HEK293 (cell line): Measurements from ENCODE around the gene PRDX2.
A peak's percentile ranks its signal among the peaks of the same experiment; 100 is the strongest.

Source experiments
- BCL11A ChIP-seq: fragments of 450-650 bp; formaldehyde crosslinking; IDR thresholded peaks from 2 replicates; pipeline ENCODE4 v1.5.1; 2016; ENCODE audit warnings: low read depth, missing biosample characterization, missing genetic modification characterization
- EGR2 ChIP-seq: fragments of 450-650 bp; formaldehyde crosslinking; IDR thresholded peaks from 2 replicates; pipeline ENCODE4 v1.5.1; 2016; ENCODE audit warnings: low read depth, missing biosample characterization, missing genetic modification characterization
- FEZF1 ChIP-seq: fragments of 450-650 bp; formaldehyde crosslinking; IDR thresholded peaks from 2 replicates; pipeline ENCODE4 v1.5.1; 2016; ENCODE audit warnings: missing biosample characterization, missing genetic modification characterization
- GLIS2 ChIP-seq: fragments of 450-650 bp; formaldehyde crosslinking; IDR thresholded peaks from 2 replicates; pipeline ENCODE4 v1.5.1; 2016; ENCODE audit warnings: missing biosample characterization, missing genetic modification characterization
- HOXD13 ChIP-seq: sonication (generic); formaldehyde crosslinking; IDR thresholded peaks from 2 replicates; pipeline ENCODE4 v1.8.0; 2022; ENCODE audit warnings: missing genetic modification reagents, borderline replicate concordance
- OVOL3 ChIP-seq: fragments of 450-650 bp; formaldehyde crosslinking; IDR thresholded peaks from 2 replicates; pipeline ENCODE4 v1.5.1; 2016; ENCODE audit warnings: missing biosample characterization, missing genetic modification characterization
- SP7 ChIP-seq: fragments of 450-650 bp; formaldehyde crosslinking; IDR thresholded peaks from 2 replicates; pipeline ENCODE4 v1.5.1; 2016; ENCODE audit warnings: missing biosample characterization, missing genetic modification characterization
- ZBTB17 ChIP-seq: fragments of 450-650 bp; formaldehyde crosslinking; IDR thresholded peaks from 2 replicates; pipeline ENCODE4 v1.5.1; 2016; ENCODE audit warnings: missing biosample characterization, missing genetic modification characterization
- ZEB2 ChIP-seq: fragments of 450-650 bp; formaldehyde crosslinking; IDR thresholded peaks from 2 replicates; pipeline ENCODE4 v1.5.1; 2016; ENCODE audit warnings: missing biosample characterization, missing genetic modification characterization
- ZFP3 ChIP-seq: fragments of 450-650 bp; formaldehyde crosslinking; IDR thresholded peaks from 2 replicates; pipeline ENCODE4 v1.5.1; 2016; ENCODE audit warnings: low read depth, missing biosample characterization, missing genetic modification characterization
- ZNF169 ChIP-seq: fragments of 450-650 bp; formaldehyde crosslinking; IDR thresholded peaks from 2 replicates; pipeline ENCODE4 v1.5.1; 2016; ENCODE audit warnings: missing biosample characterization, missing genetic modification characterization
- ZNF214 ChIP-seq: fragments of 450-650 bp; formaldehyde crosslinking; IDR thresholded peaks from 2 replicates; pipeline ENCODE4 v1.5.1; 2017; ENCODE audit warnings: missing biosample characterization, mild to moderate bottlenecking, missing genetic modification characterization, borderline replicate concordance
- ZNF239 ChIP-seq: fragments of 450-650 bp; formaldehyde crosslinking; IDR thresholded peaks from 2 replicates; pipeline ENCODE4 v1.5.1; 2016; ENCODE audit warnings: missing biosample characterization, missing genetic modification characterization
- ZNF514 ChIP-seq: fragments of 450-650 bp; formaldehyde crosslinking; IDR thresholded peaks from 2 replicates; pipeline ENCODE4 v1.5.1; 2016; ENCODE audit warnings: missing biosample characterization, missing genetic modification characterization
- ZNF544 ChIP-seq: fragments of 450-650 bp; formaldehyde crosslinking; IDR thresholded peaks from 2 replicates; pipeline ENCODE4 v1.5.0; 2017; ENCODE audit warnings: missing biosample characterization, missing genetic modification characterization
- ZNF610 ChIP-seq: fragments of 450-650 bp; formaldehyde crosslinking; IDR thresholded peaks from 2 replicates; pipeline ENCODE4 v1.5.1; 2016; ENCODE audit warnings: missing biosample characterization, missing genetic modification characterization, borderline replicate concordance
- ZNF785 ChIP-seq: fragments of 450-650 bp; formaldehyde crosslinking; IDR thresholded peaks from 2 replicates; pipeline ENCODE4 v1.5.1; 2016; ENCODE audit warnings: missing biosample characterization, missing genetic modification characterization
- TF ChIP-seq, protein P1 (sequence below): fragments of 450-650 bp; formaldehyde crosslinking; IDR thresholded peaks from 2 replicates; pipeline ENCODE4 v1.5.1; 2017; ENCODE audit warnings: missing biosample characterization, missing genetic modification characterization
- TF ChIP-seq, protein P2 (sequence below): fragments of 450-650 bp; formaldehyde crosslinking; IDR thresholded peaks from 2 replicates; pipeline ENCODE4 v1.5.1; 2016; ENCODE audit warnings: missing biosample characterization, missing genetic modification characterization
- TF ChIP-seq, protein P3 (sequence below): fragments of 450-650 bp; formaldehyde crosslinking; IDR thresholded peaks from 2 replicates; pipeline ENCODE4 v1.5.1; 2016; ENCODE audit warnings: missing biosample characterization, missing genetic modification characterization
- TF ChIP-seq, protein P4 (sequence below): fragments of 450-650 bp; formaldehyde crosslinking; IDR thresholded peaks from 2 replicates; pipeline ENCODE4 v1.5.1; 2017; ENCODE audit warnings: missing biosample characterization, missing genetic modification characterization
- TF ChIP-seq, protein P5 (sequence below): IDR thresholded peaks from 2 replicates; pipeline ENCODE4 v1.6.1; 2011; ENCODE audit warnings: mild to moderate bottlenecking, low read depth, low read length, borderline replicate concordance
- TF ChIP-seq, protein P6 (sequence below): fragments of 450-650 bp; formaldehyde crosslinking; IDR thresholded peaks from 2 replicates; pipeline ENCODE4 v1.5.1; 2016; ENCODE audit warnings: missing biosample characterization, missing genetic modification characterization
- TF ChIP-seq, protein P7 (sequence below): fragments of 450-650 bp; formaldehyde crosslinking; IDR thresholded peaks from 2 replicates; pipeline ENCODE4 v1.5.1; 2017; ENCODE audit warnings: missing biosample characterization, missing genetic modification characterization
- TF ChIP-seq, protein P8 (sequence below): fragments of 450-650 bp; formaldehyde crosslinking; IDR thresholded peaks from 2 replicates; pipeline ENCODE4 v1.5.1; 2016; ENCODE audit warnings: missing biosample characterization, missing genetic modification characterization

PRDX2 gene

DNA sequence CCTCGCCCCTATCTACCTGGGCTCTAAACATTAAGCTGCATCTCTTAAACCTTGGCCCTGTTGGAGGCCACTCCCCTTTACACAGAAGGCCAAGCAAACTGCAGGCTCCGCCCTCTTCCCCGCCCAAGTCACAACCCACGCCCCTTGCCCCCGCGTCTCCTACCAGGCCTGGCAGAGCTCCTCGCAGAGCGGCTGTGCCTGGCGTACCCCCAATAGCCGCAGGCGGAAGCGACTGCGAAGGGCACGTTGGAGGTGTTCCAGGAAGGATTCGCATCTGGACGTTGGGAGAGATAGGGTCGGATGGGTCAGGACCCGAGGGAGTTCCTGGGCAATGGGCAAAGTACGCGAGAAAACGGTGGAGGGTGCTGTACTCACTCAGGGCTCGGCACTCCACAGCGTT, 26.9 kb upstream of the PRDX2 start (continued):
- TF ChIP-seq, protein P1, sequence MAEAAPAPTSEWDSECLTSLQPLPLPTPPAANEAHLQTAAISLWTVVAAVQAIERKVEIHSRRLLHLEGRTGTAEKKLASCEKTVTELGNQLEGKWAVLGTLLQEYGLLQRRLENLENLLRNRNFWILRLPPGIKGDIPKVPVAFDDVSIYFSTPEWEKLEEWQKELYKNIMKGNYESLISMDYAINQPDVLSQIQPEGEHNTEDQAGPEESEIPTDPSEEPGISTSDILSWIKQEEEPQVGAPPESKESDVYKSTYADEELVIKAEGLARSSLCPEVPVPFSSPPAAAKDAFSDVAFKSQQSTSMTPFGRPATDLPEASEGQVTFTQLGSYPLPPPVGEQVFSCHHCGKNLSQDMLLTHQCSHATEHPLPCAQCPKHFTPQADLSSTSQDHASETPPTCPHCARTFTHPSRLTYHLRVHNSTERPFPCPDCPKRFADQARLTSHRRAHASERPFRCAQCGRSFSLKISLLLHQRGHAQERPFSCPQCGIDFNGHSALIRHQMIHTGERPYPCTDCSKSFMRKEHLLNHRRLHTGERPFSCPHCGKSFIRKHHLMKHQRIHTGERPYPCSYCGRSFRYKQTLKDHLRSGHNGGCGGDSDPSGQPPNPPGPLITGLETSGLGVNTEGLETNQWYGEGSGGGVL (tag by site-specific recombination), result no peak
- TF ChIP-seq, protein P2, sequence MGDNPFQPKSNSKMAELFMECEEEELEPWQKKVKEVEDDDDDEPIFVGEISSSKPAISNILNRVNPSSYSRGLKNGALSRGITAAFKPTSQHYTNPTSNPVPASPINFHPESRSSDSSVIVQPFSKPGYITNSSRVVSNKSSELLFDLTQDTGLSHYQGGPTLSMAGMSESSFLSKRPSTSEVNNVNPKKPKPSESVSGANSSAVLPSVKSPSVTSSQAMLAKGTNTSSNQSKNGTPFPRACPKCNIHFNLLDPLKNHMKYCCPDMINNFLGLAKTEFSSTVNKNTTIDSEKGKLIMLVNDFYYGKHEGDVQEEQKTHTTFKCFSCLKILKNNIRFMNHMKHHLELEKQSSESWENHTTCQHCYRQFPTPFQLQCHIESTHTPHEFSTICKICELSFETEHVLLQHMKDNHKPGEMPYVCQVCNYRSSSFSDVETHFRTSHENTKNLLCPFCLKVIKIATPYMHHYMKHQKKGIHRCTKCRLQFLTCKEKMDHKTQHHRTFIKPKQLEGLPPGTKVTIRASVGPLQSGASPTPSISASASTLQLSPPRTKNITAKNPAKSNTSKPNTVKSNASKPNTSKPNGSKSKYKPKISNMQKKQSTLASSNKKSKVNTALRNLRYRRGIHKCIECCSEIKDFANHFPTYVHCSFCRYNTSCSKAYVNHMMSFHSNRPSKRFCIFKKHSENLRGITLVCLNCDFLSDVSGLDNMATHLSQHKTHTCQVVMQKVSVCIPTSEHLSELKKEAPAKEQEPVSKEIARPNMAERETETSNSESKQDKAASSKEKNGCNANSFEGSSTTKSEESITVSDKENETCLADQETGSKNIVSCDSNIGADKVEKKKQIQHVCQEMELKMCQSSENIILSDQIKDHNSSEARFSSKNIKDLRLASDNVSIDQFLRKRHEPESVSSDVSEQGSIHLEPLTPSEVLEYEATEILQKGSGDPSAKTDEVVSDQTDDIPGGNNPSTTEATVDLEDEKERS (tag by site-specific recombination), result no peak
- TF ChIP-seq, protein P3, sequence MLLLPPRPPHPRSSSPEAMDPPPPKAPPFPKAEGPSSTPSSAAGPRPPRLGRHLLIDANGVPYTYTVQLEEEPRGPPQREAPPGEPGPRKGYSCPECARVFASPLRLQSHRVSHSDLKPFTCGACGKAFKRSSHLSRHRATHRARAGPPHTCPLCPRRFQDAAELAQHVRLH (tag by site-specific recombination), result no peak
- TF ChIP-seq, protein P4, sequence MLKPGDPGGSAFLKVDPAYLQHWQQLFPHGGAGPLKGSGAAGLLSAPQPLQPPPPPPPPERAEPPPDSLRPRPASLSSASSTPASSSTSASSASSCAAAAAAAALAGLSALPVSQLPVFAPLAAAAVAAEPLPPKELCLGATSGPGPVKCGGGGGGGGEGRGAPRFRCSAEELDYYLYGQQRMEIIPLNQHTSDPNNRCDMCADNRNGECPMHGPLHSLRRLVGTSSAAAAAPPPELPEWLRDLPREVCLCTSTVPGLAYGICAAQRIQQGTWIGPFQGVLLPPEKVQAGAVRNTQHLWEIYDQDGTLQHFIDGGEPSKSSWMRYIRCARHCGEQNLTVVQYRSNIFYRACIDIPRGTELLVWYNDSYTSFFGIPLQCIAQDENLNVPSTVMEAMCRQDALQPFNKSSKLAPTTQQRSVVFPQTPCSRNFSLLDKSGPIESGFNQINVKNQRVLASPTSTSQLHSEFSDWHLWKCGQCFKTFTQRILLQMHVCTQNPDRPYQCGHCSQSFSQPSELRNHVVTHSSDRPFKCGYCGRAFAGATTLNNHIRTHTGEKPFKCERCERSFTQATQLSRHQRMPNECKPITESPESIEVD (tag by site-specific recombination), result no peak
- TF ChIP-seq, protein P5, sequence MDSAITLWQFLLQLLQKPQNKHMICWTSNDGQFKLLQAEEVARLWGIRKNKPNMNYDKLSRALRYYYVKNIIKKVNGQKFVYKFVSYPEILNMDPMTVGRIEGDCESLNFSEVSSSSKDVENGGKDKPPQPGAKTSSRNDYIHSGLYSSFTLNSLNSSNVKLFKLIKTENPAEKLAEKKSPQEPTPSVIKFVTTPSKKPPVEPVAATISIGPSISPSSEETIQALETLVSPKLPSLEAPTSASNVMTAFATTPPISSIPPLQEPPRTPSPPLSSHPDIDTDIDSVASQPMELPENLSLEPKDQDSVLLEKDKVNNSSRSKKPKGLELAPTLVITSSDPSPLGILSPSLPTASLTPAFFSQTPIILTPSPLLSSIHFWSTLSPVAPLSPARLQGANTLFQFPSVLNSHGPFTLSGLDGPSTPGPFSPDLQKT, result no peak
- TF ChIP-seq OVOL3 (no peak), ZNF214 (tag by site-specific recombination) (no peak), ZBTB17 (tag by site-specific recombination) (peak; percentile 94), SP7 (0 out of 2 replicates have a peak, but pooled peaks have one; percentile 31), ZNF239 (tag by site-specific recombination) (no peak), HOXD13 (CRISPR knock-in tag) (no peak), FEZF1 (no peak), EGR2 (peak; percentile 92), ZFP3 (tag by site-specific recombination) (no peak), ZNF610 (tag by site-specific recombination) (peak; percentile 33; the same call in 1 of the 2 replicates), ZNF514 (no peak), BCL11A (tag by site-specific recombination) (no peak), ZNF169 (no peak), ZNF544 (tag by site-specific recombination) (no peak), GLIS2 (0 out of 2 replicates have a peak, but pooled peaks have one; percentile 23), ZEB2 (tag by site-specific recombination) (peak; percentile 18; the same call in 1 of the 2 replicates), ZNF785 (tag by site-specific recombination) (no peak)
- TF ChIP-seq, protein P6, sequence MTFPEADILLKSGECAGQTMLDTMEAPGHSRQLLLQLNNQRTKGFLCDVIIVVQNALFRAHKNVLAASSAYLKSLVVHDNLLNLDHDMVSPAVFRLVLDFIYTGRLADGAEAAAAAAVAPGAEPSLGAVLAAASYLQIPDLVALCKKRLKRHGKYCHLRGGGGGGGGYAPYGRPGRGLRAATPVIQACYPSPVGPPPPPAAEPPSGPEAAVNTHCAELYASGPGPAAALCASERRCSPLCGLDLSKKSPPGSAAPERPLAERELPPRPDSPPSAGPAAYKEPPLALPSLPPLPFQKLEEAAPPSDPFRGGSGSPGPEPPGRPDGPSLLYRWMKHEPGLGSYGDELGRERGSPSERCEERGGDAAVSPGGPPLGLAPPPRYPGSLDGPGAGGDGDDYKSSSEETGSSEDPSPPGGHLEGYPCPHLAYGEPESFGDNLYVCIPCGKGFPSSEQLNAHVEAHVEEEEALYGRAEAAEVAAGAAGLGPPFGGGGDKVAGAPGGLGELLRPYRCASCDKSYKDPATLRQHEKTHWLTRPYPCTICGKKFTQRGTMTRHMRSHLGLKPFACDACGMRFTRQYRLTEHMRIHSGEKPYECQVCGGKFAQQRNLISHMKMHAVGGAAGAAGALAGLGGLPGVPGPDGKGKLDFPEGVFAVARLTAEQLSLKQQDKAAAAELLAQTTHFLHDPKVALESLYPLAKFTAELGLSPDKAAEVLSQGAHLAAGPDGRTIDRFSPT (tag by site-specific recombination), result peak; percentile 60
- TF ChIP-seq, protein P7, sequence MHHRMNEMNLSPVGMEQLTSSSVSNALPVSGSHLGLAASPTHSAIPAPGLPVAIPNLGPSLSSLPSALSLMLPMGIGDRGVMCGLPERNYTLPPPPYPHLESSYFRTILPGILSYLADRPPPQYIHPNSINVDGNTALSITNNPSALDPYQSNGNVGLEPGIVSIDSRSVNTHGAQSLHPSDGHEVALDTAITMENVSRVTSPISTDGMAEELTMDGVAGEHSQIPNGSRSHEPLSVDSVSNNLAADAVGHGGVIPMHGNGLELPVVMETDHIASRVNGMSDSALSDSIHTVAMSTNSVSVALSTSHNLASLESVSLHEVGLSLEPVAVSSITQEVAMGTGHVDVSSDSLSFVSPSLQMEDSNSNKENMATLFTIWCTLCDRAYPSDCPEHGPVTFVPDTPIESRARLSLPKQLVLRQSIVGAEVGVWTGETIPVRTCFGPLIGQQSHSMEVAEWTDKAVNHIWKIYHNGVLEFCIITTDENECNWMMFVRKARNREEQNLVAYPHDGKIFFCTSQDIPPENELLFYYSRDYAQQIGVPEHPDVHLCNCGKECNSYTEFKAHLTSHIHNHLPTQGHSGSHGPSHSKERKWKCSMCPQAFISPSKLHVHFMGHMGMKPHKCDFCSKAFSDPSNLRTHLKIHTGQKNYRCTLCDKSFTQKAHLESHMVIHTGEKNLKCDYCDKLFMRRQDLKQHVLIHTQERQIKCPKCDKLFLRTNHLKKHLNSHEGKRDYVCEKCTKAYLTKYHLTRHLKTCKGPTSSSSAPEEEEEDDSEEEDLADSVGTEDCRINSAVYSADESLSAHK (tag by site-specific recombination), result no peak
- TF ChIP-seq, protein P8, sequence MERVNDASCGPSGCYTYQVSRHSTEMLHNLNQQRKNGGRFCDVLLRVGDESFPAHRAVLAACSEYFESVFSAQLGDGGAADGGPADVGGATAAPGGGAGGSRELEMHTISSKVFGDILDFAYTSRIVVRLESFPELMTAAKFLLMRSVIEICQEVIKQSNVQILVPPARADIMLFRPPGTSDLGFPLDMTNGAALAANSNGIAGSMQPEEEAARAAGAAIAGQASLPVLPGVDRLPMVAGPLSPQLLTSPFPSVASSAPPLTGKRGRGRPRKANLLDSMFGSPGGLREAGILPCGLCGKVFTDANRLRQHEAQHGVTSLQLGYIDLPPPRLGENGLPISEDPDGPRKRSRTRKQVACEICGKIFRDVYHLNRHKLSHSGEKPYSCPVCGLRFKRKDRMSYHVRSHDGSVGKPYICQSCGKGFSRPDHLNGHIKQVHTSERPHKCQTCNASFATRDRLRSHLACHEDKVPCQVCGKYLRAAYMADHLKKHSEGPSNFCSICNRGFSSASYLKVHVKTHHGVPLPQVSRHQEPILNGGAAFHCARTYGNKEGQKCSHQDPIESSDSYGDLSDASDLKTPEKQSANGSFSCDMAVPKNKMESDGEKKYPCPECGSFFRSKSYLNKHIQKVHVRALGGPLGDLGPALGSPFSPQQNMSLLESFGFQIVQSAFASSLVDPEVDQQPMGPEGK (tag by site-specific recombination), result peak; percentile 54
